Adipose tissue (tissue), 3 donors: ENCODE data around the gene BET1L. TPM values are rescaled to one million over a fixed set of nuclear protein-coding genes. Genes with fewer than 3 reads are reported as not detected.
"Not testable (repeated sequence)": the region's sequence is repeated elsewhere in the genome, so short reads cannot be mapped to it uniquely, and the experiment has no call there.

ENCODE experiments used
- H3K27ac ChIP-seq: one replicate; pipeline ENCODE4 v1.5.1; 2013; ENCODE audit warnings: low read depth, low read length
- WGBS, 3 donors: extraction: QIAGEN DNeasy Blood & Tissue Kit; methylation state at CpG; one replicate each; pipeline ENCODE4 v1.1.7; 2013; 5-methylcytosine and 5-hydroxymethylcytosine counted together
- polyA plus RNA-seq, 3 donors: library from polyadenylated mRNA; stranded (reverse); fragments of 200-250 nt; gene quantifications; one replicate each; pipeline ENCODE4 v1.2.3, GENCODE V29; 2013
- donor health status: healthy with polysubstance abuse.
- donor health status: Bipolar disorder and iron deficiency.
- donor health status: healthy.

The BET1L gene
- polyA plus RNA-seq, 3 donors = 28.1 to 49.1 (median 29.9) TPM

GRCh38 chr11:235180-235579 lies 28.0 kb upstream of the BET1L start:
- 66 to 89% (median 88%) methylated on average over 8 of the region's 8 CpGs for WGBS, 3 donors
- H3K27ac ChIP-seq = no peak overlapping the region

GRCh38 chr11:232783-233565 lies 25.8 kb upstream of the BET1L start:
- WGBS, 3 donors = 88 to 94% (median 94%) methylated on average over 20 of the region's 20 CpGs
- H3K27ac ChIP-seq = no peak overlapping the region

GRCh38 chr11:230431-230830 lies 23.2 kb upstream of the BET1L start:
- no peak overlapping the region for H3K27ac ChIP-seq
- 93 to 96% (median 94%) methylated on average over 10 of the region's 10 CpGs for WGBS, 3 donors

- H3K27ac ChIP-seq = no peak overlapping the region
- 87 to 89% (median 88%) methylated on average over 6 of the region's 6 CpGs for WGBS, 3 donors
These were observed 20.7 kb upstream of the BET1L start for GRCh38 chr11:227824-228379.

GRCh38 chr11:225734-226453 lies 18.7 kb upstream of the BET1L start:
- H3K27ac ChIP-seq = no peak overlapping the region

GRCh38 chr11:224424-224823 lies 17.2 kb upstream of the BET1L start:
- no peak overlapping the region for H3K27ac ChIP-seq
- 66 to 87% (median 79%) methylated on average over 7 of the region's 7 CpGs for WGBS, 3 donors

More at GRCh38 chr11:225734-226453, 18.7 kb upstream of the BET1L start:
- WGBS, 3 donors = 91 to 92% (median 91%) methylated on average over 10 of the region's 10 CpGs

- H3K27ac ChIP-seq = no peak overlapping the region
- 86 to 99% (median 94%) methylated on average over 7 to 9 of the region's 9 CpGs for WGBS, 3 donors
These were observed 16.7 kb upstream of the BET1L start for GRCh38 chr11:223884-224283.

- H3K27ac ChIP-seq = no peak overlapping the region
- WGBS, 3 donors = 84 to 92% (median 86%) methylated on average over 16 of the region's 16 CpGs
These were observed 16.0 kb upstream of the BET1L start for GRCh38 chr11:223026-223789.

GRCh38 chr11:221998-222789 lies 15.0 kb upstream of the BET1L start:
- WGBS, 3 donors = 93 to 95% (median 93%) methylated on average over 14 of the region's 14 CpGs
- H3K27ac ChIP-seq = no peak overlapping the region

GRCh38 chr11:221539-221938 lies 14.3 kb upstream of the BET1L start:
- 82 to 92% (median 90%) methylated on average over 7 of the region's 7 CpGs for WGBS, 3 donors
- H3K27ac ChIP-seq = no peak overlapping the region

- H3K27ac ChIP-seq = not testable (repeated sequence)
- 88 to 93% (median 89%) methylated on average over 2 to 3 of the region's 3 CpGs for WGBS, 3 donors
These were observed 13.5 kb upstream of the BET1L start for GRCh38 chr11:220641-221215.

GRCh38 chr11:218815-219593 lies 11.8 kb upstream of the BET1L start:
- no peak overlapping the region for H3K27ac ChIP-seq
- 90 to 91% (median 90%) methylated on average over 29 of the region's 29 CpGs for WGBS, 3 donors

GRCh38 chr11:217704-218103 lies 10.5 kb upstream of the BET1L start:
- WGBS, 3 donors = 85 to 94% (median 94%) methylated on average over 3 of the region's 3 CpGs
- H3K27ac ChIP-seq = no peak overlapping the region

GRCh38 chr11:216081-216974 lies 9.1 kb upstream of the BET1L start:
- no peak overlapping the region for H3K27ac ChIP-seq
- whole genome bisulfite sequencing, 3 donors = 83 to 89% (median 89%) methylated on average over 11 of the region's 11 CpGs

GRCh38 chr11:215581-216037 lies 8.4 kb upstream of the BET1L start:
- 65 to 80% (median 80%) methylated on average over 4 of the region's 4 CpGs for WGBS, 3 donors
- no peak overlapping the region for H3K27ac ChIP-seq

- H3K27ac ChIP-seq = no peak overlapping the region
- WGBS, 3 donors = 82 to 92% (median 87%) methylated on average over 7 of the region's 7 CpGs
These were observed 6.9 kb upstream of the BET1L start for GRCh38 chr11:214083-214482.
